NCI-H1417 treated with DMSO at 0.1 percent for 48 hours (cell line): ENCODE measurements around the gene LMAN2.
"Not testable (repeated sequence)": the region's sequence is repeated elsewhere in the genome, so short reads cannot be mapped to it uniquely, and the experiment has no call there.

ENCODE experiments used
- DNase-seq: peaks from one replicate; lab custom pipeline; 2025; lab: John Stamatoyannopoulos, UW

LMAN2 gene

DNA sequence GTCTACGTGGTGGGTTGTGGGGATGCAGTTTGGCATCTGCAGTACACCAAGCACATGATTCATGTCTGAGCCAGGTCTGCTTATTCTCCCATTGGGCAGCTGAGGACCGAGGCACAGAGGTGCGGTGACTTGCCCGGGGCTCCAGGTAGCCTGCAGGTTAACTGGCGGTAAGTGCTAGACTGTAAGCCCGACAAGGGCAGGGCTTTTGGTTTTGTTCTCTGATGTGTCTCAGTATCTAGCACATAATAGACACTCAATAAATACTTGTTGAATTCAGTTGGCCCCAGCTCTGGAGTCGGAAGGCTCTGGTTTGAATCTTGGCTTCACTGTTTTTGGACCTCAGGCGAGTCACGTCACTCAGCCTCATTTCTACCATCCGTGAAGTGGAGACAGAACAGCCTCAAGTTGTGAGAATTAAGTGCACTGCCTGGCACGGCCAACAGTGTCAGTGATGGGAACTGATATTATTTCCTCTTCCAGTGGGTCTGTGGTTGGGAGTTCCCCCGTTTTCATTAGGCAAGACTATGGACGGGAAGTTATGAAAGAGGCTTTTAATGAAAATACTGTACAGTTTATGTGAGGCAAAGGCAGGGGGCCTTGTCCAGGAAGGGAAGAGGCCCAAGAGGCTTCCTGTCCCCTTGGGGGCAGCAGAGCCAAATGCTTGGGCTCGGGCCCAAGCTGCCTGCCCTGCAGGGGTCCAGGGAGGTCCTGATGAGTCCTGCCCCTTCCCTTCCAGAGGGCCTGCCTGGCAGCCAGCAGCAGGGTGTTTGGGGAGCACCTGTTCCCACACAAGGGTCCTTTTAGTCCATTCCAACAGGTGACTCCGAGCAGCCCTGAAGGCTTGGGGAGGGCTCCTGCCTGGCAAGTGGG is 44.6 kb downstream of the LMAN2 start:
- DNase-seq: no peak

DNA sequence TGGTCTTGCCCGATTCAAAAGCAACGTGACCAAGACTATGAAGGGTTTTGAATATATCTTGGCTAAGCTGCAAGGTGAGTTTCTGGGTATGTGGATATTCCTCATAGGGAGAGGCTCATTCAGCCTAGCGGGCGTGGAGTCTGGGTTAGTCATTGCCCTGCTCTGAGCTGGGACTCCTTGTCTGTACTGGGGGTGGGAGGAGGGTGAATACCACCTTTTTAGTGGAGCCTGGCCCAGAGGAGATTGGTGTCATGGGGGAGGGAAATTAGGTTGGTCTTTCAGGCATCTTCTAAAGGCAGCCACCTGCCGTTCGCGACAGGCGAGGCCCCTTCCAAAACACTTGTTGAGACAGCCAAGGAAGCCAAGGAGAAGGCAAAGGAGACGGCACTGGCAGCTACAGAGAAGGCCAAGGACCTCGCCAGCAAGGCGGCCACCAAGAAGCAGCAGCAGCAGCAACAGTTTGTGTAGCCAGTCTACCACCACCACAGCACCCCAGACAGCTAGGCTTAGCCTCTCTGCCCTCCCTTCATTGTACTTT is 45.3 kb downstream of the LMAN2 start:
- not testable (repeated sequence) for DNase-seq

GRCh38 chr5:177304392-177305119 is 46.9 kb downstream of the LMAN2 start:
- DNase-seq: no peak

GRCh38 chr5:177303925-177304391 is 47.5 kb downstream of the LMAN2 start:
- no peak for DNase-seq

- no peak for DNase-seq
Observed at GRCh38 chr5:177303121-177303924, 48.1 kb downstream of the LMAN2 start, which contains the start of the genes PRELID1 and RAB24. Gene PRELID1, plus strand, starts transcription at chr5:177303799. Its CDS starts 187 bp downstream, at chr5:177303986. Gene RAB24, minus strand, starts transcription at chr5:177303719. Its CDS starts 431 bp downstream, at chr5:177303288.

DNA sequence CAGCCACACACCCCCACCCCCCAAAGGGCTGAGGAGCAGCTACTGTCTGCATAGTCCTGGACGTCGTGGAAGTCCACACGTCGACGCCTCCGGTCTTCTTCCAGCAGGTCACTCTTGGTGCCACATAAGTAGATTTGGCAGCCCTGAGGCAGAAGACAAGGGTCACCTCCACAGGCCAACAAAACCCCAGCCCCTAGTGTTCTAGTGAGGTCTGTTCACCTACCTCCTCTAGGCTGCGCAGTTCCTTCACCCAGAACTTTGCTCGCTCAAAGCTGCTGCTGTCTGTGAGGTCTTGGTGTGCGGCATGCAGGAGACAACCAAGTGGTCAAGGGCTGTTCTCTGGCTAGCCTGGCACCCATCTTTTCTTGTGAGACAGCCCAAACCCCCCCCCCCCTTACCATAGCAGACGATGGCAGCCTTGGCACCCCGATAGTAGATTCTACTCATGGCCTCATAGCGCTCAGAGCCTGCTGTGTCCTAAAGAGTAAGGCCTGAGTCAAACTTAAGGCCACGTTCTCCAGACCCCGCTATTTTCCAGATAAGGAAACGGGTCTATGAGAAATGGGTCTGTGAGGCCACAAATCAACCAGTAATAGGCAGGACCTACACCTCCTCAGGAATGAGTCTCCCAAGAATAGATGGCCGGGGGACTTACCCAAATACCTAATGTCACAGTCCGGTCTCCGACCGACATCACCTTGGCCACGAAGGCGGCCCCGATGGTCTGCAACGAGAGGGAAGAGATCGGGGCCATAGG is 48.9 kb downstream of the LMAN2 start:
- DNase-seq: no peak

GRCh38 chr5:177301503-177302165 is 49.8 kb downstream of the LMAN2 start:
- DNase-seq: no peak

GRCh38 chr5:177300951-177301350 is 50.5 kb downstream of the LMAN2 start:
- no peak for DNase-seq

GRCh38 chr5:177300236-177300880 is 51.1 kb downstream of the LMAN2 start:
- DNase-seq: no peak

GRCh38 chr5:177299697-177300096 is 51.8 kb downstream of the LMAN2 start:
- DNase-seq: no peak

- DNase-seq: no peak
Observed at GRCh38 chr5:177297922-177298321, 53.5 kb downstream of the LMAN2 start.

GRCh38 chr5:177296581-177296980 is 54.9 kb downstream of the LMAN2 start:
- DNase-seq: no peak

- no peak for DNase-seq
Observed at GRCh38 chr5:177295924-177296323, 55.5 kb downstream of the LMAN2 start.

- no peak for DNase-seq
Observed at GRCh38 chr5:177294632-177295031, 56.8 kb downstream of the LMAN2 start.

DNA sequence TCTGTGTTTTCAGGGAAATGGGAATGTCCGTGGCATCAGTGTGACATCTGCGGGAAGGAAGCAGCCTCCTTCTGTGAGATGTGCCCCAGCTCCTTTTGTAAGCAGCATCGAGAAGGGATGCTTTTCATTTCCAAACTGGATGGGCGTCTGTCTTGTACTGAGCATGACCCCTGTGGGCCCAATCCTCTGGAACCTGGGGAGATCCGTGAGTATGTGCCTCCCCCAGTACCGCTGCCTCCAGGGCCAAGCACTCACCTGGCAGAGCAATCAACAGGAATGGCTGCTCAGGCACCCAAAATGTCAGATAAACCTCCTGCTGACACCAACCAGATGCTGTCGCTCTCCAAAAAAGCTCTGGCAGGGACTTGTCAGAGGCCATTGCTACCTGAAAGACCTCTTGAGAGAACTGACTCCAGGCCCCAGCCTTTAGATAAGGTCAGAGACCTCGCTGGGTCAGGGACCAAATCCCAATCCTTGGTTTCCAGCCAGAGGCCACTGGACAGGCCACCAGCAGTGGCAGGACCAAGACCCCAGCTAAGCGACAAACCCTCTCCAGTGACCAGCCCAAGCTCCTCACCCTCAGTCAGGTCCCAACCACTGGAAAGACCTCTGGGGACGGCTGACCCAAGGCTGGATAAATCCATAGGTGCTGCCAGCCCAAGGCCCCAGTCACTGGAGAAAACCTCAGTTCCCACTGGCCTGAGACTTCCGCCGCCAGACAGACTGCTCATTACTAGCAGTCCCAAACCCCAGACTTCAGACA is 57.5 kb downstream of the LMAN2 start:
- DNase-seq: no peak

DNA sequence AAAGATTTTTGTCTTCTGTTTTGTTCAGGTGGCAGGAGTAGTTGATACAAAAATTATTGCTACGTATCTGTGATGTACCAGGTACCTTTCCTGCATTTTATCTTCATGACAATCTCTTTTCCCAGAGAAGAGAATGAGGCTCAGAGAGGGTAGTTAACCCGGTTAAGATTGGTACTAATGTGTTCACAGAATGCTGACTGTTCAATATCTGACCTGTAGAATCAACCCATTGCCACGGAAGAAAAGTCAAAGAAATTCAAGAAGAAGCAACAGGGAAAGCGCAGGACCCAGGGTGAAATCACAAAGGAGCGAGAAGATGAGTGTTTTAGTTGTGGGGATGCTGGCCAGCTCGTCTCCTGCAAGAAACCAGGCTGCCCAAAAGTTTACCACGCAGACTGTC is 59.7 kb downstream of the LMAN2 start:
- DNase-seq: no peak

DNA sequence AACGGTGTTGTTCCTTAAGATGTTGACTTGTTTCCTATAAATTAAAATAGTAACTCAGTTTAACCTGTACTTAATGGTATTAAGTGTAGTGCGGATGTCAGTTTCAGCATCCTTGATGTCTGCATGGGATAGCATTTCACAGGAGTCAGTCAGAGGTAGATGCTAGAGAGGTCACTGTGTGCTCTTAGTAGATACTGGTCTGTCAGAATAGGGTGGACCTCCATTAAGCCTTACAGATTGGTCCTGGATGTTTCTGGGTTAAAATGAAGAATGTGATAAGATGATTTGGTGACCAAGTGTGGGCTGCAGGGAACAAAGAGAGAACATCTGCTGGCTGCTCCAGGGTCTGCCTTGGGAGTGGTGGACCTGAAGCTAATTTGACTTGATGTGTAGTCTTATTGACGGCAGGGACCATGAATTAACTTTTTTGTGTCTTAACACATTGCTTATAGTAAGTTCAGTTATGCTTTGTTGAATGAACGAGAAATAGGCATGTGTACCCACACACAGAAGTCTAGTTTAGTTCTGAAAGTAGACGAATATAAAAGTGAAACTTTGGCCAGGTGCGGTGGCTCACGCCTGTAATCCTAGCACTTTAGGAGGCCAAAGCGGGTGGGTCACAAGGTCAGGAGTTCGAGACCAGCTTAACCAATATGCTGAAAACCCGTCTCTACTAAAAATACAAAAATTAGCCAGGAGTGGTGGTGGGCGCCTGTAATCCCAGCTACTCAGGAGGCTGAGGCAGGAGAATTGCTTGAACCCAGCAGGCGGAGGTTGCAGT is 60.5 kb downstream of the LMAN2 start:
- DNase-seq: no peak

- DNase-seq: no peak
Observed at GRCh38 chr5:177288191-177288590, 63.3 kb downstream of the LMAN2 start.
